T-helper 2 cell (primary cell): ENCODE measurements around the gene IRF7.

Source experiments
- DNase-seq, 5 experiments: peaks; one replicate each; pipeline versions ENCODE4 v3.0.0 to v3.0.0-alpha.2; 2012 to 2022

Gene IRF7

GRCh38 chr11:640021-640706, 24.4 kb upstream of the IRF7 start:
- no peak for DNase-seq

DNA sequence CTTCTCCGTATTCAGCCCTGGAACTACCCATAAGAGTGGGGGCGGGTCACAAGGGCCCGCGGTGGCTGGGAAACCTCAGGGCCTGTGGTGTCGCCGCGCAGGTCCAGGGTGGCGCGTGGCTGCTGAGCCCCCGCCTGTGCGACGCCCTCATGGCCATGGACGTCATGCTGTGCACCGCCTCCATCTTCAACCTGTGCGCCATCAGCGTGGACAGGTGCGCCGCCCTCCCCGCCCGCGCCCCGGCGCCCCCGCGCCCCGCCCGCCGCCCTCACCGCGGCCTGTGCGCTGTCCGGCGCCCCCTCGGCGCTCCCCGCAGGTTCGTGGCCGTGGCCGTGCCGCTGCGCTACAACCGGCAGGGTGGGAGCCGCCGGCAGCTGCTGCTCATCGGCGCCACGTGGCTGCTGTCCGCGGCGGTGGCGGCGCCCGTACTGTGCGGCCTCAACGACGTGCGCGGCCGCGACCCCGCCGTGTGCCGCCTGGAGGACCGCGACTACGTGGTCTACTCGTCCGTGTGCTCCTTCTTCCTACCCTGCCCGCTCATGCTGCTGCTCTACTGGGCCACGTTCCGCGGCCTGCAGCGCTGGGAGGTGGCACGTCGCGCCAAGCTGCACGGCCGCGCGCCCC, 23.7 kb upstream of the IRF7 start:
- DNase-seq: no peak

DNA sequence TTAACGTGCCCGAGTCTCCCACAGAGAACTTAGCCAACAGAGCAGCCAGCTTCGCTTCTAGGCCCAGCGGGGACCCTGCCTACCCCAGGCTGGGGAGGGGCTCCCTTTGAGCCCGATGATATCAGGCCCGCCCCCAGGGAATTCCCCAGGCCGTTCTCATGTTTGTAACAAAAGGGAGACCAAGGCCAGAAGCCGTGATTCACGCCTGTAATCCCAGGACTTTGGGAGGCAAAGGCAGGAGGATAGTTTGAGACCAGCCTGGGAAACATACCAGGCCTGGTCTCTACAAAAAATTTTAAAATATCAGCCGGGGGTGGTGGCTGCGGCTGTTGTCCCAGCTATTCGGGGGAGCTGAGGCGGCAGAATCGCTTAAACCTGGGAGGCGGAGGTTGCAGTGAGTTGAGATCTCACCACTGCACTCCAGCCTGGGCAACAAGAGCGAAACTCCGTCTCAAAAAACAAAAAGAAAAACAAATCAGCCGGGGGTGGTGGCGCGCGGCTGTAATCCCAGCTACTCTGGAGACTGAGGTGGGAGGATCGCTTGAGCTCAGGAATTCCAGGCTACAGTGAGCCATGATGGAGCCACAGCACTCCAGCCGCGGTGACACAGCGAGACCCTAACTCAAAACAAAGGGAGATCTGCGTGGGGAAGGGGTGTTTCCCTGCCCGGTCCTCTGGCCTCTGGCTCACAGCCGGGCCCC, 23.0 kb upstream of the IRF7 start:
- no peak for DNase-seq

GRCh38 chr11:637593-638521, 22.1 kb upstream of the IRF7 start:
- DNase-seq: no peak

- DNase-seq: no peak
These were observed 21.5 kb upstream of the IRF7 start for GRCh38 chr11:637333-637592.

- DNase-seq: peak in 1 of 5 experiments; percentile 5
These were observed 21.0 kb upstream of the IRF7 start, which contains the start of gene DRD4 for GRCh38 chr11:636511-637332. Gene DRD4 (plus strand): TSS chr11:637269. CDS start chr11:637305, 36 bp downstream.

DNA sequence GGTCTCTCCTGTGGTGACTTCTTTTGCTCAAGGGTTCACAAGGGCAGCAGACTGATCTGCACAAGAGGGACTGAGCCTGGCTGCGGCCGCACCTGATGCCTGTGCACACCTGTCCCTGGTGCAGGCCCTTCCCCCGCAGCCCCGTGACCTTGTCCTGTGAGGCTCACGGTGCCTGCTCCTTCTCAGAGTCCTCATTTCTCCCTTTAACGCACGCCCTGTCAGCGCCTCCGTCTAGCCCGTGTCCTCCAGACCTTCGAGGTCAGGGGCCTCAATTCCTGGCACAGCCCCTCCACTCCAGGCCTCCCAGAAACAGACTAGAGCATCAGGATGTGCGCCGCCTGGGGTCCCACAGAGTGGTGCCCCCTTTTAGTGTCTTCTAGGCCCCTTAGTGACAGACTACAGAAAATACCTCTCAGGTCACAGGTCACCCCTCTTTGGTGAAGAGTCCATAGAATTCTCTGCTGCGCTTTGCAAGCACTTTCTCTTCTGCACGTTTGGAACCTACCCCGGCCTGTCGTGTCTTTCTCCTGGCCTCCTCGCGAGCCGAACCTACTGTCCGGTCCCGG, 20.3 kb upstream of the IRF7 start:
- DNase-seq: peak in 1 of 5 experiments; percentile 5

DNA sequence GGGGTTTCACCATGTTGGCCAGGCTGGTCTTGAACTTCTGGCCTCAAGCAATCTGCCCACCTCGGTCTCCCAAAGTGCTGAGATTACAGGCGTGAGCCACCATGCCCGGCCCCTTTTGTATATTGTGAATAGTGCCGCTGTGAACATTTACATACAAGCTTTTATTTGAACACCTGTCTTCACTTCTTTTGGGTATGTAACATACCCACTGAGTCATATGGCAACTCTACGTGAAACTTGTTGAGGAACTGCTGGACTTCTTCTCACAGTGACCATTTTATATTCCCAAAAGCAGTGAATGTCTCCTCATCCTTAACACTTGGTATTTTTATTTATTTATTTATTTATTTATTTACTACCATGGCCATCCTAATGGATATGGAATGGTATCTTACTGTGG, 15.1 kb upstream of the IRF7 start:
- no peak for DNase-seq

DNA sequence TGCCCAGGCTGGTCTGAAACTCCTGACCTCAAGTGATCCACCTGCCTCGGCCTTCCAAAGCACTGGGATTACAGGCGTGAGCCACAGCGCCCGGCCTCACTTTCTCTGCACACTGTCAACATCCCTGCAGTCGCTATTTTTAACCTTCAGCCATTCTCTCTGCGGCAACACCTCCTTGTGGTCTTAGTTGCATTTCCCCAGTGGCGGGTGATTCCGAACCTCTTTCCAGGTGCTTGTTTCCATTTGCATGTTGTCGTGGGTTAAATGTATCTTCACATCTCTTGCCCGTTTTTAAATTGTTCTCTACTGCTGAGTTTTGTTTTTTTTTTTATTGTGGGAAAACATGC, 13.5 kb upstream of the IRF7 start:
- no peak for DNase-seq

GRCh38 chr11:628056-628455, 12.3 kb upstream of the IRF7 start:
- DNase-seq: no peak

DNA sequence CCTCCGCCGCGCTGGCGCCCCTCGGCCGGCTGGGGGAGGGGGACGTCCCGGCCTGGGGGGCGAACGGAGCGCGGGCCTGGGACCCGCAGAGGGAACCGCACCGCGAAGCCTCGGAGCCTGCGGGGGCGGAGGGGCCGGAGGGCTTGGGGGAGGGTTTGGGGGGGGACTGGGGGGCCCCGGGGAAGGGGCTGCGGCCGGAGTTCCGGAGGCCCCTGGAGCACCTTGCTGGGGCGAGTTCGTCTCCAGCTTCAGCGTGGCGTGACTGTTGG, 11.5 kb upstream of the IRF7 start:
- DNase-seq: no peak

DNA sequence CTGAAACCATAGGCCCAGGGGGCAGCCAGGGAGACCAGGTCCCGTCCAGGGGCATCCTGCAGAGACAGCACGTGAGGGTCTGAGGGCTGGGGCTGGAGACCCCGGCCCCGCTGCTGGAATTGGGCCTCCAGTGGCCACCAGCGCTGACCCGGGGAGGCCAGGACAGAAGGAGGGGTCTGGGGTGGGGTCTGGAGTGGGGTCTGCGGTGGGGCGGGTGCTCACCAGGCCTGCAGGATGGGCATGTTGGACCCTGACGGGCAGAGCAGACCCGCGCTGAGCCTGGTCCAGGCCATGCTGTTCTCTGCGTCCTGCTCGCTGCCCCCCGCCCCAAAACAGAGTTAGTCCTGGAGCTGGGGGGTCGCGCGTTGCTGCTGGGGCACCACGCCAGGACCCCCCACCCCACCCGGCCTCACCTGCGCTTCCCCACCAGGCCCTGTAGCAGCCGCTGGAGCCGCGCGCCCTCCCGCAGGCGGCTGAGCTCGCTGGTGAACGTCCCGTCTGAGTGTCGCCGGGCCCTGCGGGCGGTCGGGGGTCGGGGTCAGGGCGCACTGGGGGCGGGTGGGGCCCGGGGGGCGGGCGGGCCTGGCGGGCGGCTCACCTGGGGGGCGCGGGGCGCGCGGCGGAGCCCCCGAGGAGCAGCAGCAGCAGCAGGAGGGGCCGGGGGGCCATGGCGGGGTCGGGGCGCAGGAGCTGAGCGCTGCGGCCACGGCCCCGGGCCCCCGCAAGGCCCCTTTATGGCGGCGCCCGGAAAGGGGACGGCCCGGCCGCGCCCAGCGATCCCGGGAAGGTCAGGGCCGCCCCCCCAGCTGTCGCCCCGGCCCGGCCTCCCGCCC, 10.9 kb upstream of the IRF7 start, which contains the start of gene SCT:
Gene SCT (minus strand): TSS at position 707 of the 833 bp plus-strand sequence. CDS start 38 bp downstream, at position 669.
- DNase-seq: no peak

- DNase-seq: no peak
These were observed 10.0 kb upstream of the IRF7 start for GRCh38 chr11:625636-626268.

DNA sequence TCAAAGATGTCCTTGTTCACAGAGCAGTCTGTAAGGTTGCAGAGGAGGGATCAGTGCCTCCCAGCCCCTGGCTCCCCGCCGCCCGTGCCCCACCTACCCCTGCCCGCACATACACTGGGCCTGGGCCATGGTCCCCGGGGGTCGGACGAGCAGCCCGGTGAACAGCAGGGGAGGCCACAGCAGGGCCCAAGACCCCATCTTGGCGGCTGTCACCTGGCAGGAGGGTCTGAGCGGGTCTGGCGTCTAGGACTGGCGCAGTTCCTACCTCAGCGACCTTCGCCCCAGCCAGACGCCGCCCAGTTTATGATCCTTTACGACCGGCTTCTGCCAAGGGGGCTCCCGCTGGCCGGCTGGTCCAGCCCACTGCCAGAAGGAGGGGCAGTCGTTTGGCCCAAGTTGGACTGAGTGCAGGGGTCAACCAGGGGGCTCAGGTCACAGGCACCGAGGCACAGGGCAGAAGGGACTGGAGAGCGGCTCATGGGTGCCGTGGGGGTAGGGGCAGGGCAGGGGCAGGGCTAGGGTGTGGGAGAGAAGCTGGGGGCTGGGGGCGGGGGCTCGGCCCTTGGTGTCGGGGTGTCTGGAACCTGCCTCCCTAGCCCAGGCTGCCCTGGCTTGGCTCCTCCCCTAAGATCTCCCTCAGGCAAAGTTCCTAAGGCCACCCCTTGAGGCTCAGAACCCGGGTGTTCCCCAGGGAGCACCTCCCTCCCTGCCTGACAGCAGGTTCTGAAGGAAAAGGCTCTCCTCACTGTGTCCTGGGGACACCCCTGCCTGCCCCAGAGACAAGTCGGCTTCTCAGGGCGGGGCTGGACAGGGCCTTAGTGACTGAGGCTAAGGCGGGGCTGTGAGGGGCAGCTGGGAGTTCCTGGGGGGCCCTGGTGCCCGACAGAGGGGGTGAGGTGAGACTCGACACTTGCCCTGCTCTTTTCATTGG, 9.2 kb upstream of the IRF7 start, which contains the start of gene CDHR5:
Gene CDHR5 (minus strand): TSS at position 251 of the 931 bp plus-strand sequence. CDS start 53 bp downstream, at position 198.
- DNase-seq: no peak

- DNase-seq: no peak
These were observed 8.4 kb upstream of the IRF7 start for GRCh38 chr11:623999-624704.

DNA sequence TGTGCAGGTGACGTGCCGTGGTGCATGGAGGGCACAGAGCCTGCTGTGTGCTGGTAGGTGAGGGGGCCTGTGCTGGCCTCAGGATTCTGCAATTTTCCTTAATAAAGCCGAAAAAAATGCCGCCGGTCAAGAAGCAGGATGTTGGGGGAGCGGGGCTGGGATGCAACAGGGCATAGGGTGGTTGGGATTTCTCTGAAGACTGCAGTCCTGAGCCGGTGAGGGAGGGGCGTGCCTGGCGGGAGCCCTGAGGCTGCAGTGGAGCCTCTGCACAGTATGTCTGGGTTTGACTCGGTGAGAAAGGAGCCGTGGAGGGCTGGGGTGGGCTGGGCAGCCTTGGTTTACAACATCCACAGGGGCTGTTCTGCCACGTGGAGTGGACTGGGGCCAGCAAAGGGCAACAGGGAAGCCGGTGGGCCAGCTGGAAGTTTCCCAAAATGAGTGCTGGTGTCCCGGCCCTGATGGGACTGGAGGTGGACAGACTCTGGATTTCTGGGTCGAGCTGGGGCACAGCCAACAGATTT, 7.7 kb upstream of the IRF7 start:
- no peak for DNase-seq

GRCh38 chr11:621838-622237, 6.1 kb upstream of the IRF7 start:
- no peak for DNase-seq
